ENCODE data around the gene MCTS1.
"Not testable (repeated sequence)": the region's sequence is repeated elsewhere in the genome, so short reads cannot be mapped to it uniquely, and the experiment has no call there.

The MCTS1 gene

DNA sequence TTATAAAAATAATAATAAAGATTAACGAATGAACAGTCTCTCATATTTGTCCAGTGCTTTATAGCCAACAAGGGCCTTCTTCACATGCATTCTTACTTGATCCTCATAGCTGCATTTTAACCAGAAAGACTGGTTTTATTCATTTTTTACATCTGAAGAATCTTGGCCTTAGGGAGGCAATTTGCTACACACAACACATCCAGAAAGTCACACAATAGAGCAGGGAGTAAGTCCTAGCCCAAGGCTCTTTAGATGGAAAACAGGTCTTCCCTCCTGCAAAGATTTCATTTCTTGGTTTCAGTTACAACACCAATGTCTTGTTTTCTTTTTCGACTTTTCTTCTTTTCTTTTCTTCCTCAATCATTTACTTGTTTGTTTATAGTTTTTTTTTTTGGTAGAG, 39.0 kb downstream of the MCTS1 start:
- H3K36me3 ChIP-seq (ENCODE audit: insufficient read depth, low read depth, low read length) = no peaks in the 10 kb centered on the region
- H3K4me3 ChIP-seq (ENCODE audit: low read length) = no peak overlapping the region
- no peaks in the 10 kb centered on the region for H3K27me3 ChIP-seq (ENCODE audit: insufficient read depth, low read length)
- H3K27ac ChIP-seq (ENCODE audit: low read length) = no peak overlapping the region
- no peak overlapping the region for H3K9ac ChIP-seq (ENCODE audit: low read depth, low read length)
- no peaks in the 10 kb centered on the region for H3K4me1 ChIP-seq (ENCODE audit: insufficient read depth, low read length)
- H3K9me3 ChIP-seq (ENCODE audit: insufficient read depth, low read depth, low read length) = no peaks in the 10 kb centered on the region

GRCh38 chrX:120647127-120647526, 43.2 kb downstream of the MCTS1 start:
- Histone ChIP-seq H3K4me1 (ENCODE audit: insufficient read depth, low read length) (no peaks in the 10 kb centered on the region), H3K9ac (ENCODE audit: low read depth, low read length) (no peak overlapping the region), H3K27ac (ENCODE audit: low read length) (no peak overlapping the region), H3K4me3 (ENCODE audit: low read length) (no peak overlapping the region), H3K9me3 (ENCODE audit: insufficient read depth, low read depth, low read length) (no peaks in the 10 kb centered on the region), H3K27me3 (ENCODE audit: insufficient read depth, low read length) (no peaks in the 10 kb centered on the region), H3K36me3 (ENCODE audit: insufficient read depth, low read depth, low read length) (no peaks in the 10 kb centered on the region)

- not testable (repeated sequence) for H3K9me3 ChIP-seq (ENCODE audit: insufficient read depth, low read depth, low read length); H3K27ac ChIP-seq (ENCODE audit: low read length); H3K4me3 ChIP-seq (ENCODE audit: low read length); H3K36me3 ChIP-seq (ENCODE audit: insufficient read depth, low read depth, low read length); H3K9ac ChIP-seq (ENCODE audit: low read depth, low read length); H3K27me3 ChIP-seq (ENCODE audit: insufficient read depth, low read length); H3K4me1 ChIP-seq (ENCODE audit: insufficient read depth, low read length)
Measured at GRCh38 chrX:120652256-120652655, 48.4 kb downstream of the MCTS1 start.

DNA sequence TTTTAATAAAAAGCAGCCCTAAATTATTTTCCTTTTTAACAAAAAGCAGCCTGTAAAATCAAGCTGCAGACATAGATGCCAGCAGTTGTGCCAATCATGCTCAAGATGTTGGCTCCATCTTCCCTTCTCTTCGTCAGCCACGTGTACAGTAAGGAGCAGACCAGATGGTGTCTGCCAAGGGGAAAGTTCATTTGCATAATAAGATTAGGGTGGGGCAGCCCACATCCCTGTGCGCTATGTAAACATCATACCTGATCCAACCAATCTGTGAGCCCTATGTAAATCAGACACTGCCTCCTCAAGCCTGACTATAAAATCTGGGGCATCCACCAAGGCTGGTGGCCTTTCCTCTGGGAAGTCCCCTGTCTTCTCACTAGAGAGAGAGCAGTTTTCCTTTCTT, 49.1 kb downstream of the MCTS1 start:
- no peaks in the 10 kb centered on the region for H3K9me3 ChIP-seq (ENCODE audit: insufficient read depth, low read depth, low read length)
- H3K27me3 ChIP-seq (ENCODE audit: insufficient read depth, low read length) = no peaks in the 10 kb centered on the region
- H3K9ac ChIP-seq (ENCODE audit: low read depth, low read length) = no peak overlapping the region
- H3K4me3 ChIP-seq (ENCODE audit: low read length) = no peak overlapping the region
- H3K4me1 ChIP-seq (ENCODE audit: insufficient read depth, low read length) = no peaks in the 10 kb centered on the region
- H3K27ac ChIP-seq (ENCODE audit: low read length) = no peak overlapping the region
- H3K36me3 ChIP-seq (ENCODE audit: insufficient read depth, low read depth, low read length) = no peaks in the 10 kb centered on the region

- H3K27ac ChIP-seq (ENCODE audit: low read length) = no peak overlapping the region
- H3K9me3 ChIP-seq (ENCODE audit: insufficient read depth, low read depth, low read length) = no peaks in the 10 kb centered on the region
- no peaks in the 10 kb centered on the region for H3K27me3 ChIP-seq (ENCODE audit: insufficient read depth, low read length)
- peaks cover 2% of the 10 kb centered on the region; the same call in 1 of the 2 replicates for H3K4me1 ChIP-seq (ENCODE audit: insufficient read depth, low read length)
- H3K36me3 ChIP-seq (ENCODE audit: insufficient read depth, low read depth, low read length) = no peaks in the 10 kb centered on the region
- no peak overlapping the region for H3K4me3 ChIP-seq (ENCODE audit: low read length)
- no peak overlapping the region for H3K9ac ChIP-seq (ENCODE audit: low read depth, low read length)
Measured at GRCh38 chrX:120660637-120661036, 56.7 kb downstream of the MCTS1 start.
